ENCODE measurements around the gene SUB1.

Gene SUB1

DNA sequence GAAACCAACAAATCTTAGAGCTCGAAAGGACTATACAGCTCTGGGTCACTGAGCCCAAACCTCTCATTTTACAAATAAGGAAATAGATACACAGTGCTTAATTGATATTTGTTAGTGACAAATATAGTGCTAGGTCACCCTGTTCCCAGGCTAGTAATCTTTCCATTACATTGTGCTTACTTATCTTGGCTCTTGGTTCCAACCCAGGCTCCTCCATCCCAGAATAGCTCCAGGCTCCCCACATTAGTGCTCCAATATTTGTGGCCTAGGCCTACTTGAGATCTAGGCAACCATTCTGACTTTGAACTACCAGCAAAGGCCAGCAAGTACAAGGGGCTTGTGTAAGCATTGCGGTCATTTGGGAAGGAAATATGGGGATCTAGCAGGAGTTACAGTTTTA is 21.7 kb upstream of the SUB1 start:
- no peaks in the 10 kb centered on the region for H3K27me3 ChIP-seq (ENCODE audit: insufficient read depth, low read depth)
- TF ChIP-seq, protein P1, sequence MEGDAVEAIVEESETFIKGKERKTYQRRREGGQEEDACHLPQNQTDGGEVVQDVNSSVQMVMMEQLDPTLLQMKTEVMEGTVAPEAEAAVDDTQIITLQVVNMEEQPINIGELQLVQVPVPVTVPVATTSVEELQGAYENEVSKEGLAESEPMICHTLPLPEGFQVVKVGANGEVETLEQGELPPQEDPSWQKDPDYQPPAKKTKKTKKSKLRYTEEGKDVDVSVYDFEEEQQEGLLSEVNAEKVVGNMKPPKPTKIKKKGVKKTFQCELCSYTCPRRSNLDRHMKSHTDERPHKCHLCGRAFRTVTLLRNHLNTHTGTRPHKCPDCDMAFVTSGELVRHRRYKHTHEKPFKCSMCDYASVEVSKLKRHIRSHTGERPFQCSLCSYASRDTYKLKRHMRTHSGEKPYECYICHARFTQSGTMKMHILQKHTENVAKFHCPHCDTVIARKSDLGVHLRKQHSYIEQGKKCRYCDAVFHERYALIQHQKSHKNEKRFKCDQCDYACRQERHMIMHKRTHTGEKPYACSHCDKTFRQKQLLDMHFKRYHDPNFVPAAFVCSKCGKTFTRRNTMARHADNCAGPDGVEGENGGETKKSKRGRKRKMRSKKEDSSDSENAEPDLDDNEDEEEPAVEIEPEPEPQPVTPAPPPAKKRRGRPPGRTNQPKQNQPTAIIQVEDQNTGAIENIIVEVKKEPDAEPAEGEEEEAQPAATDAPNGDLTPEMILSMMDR (conservative IDR thresholded peaks at IDR 0.05; ENCODE audit: low read depth, low read length) = no peak
- no peak overlapping the region for H2AFZ ChIP-seq (ENCODE audit: low read depth)
- H3K4me3 ChIP-seq (IDR thresholded peaks at IDR 0.05; ENCODE audit: insufficient read depth, low read depth, low read length) = no peak overlapping the region
- H3K27ac ChIP-seq = no peak overlapping the region
- peaks cover 13% of the 10 kb centered on the region for H3K4me1 ChIP-seq (ENCODE audit: low read depth, poor library complexity, severe bottlenecking)
- H3K79me2 ChIP-seq (ENCODE audit: insufficient read depth, low read depth) = no peaks in the 10 kb centered on the region
- no peaks in the 10 kb centered on the region for H3K36me3 ChIP-seq (ENCODE audit: insufficient read depth)
- no peaks in the 10 kb centered on the region for H4K20me1 ChIP-seq (ENCODE audit: insufficient read depth)
- H3K9ac ChIP-seq = no peak overlapping the region
- H3K4me2 ChIP-seq = no peak overlapping the region

DNA sequence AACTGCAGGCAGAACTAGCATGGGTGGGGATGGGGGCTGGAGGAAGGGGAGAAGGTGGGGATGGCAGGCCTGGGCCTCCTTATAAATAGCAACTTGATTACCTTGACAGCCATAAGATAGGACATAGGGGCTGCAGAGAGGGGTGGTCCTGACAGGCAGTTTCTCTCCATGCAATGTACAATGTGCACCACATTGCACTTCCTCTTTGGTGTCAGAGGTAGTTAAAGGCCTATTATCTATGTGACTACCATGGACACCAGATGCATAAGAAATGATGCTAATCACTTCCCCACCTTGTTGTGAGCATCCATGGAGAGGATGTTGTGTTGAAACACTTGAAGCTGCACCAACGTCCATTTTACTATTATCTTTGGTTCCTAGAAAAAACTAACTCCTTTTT is 20.2 kb upstream of the SUB1 start:
- no peak overlapping the region for H3K27ac ChIP-seq
- H3K4me3 ChIP-seq (IDR thresholded peaks at IDR 0.05; ENCODE audit: insufficient read depth, low read depth, low read length) = no peak overlapping the region
- TF ChIP-seq, protein P1 (conservative IDR thresholded peaks at IDR 0.05; ENCODE audit: low read depth, low read length) = no peak
- no peak overlapping the region for H3K9ac ChIP-seq
- no peak overlapping the region for H3K4me2 ChIP-seq
- H3K27me3 ChIP-seq (ENCODE audit: insufficient read depth, low read depth) = no peaks in the 10 kb centered on the region
- H3K4me1 ChIP-seq (ENCODE audit: low read depth, poor library complexity, severe bottlenecking) = peaks cover 28% of the 10 kb centered on the region
- no peaks in the 10 kb centered on the region for H3K79me2 ChIP-seq (ENCODE audit: insufficient read depth, low read depth)
- no peak overlapping the region for H2AFZ ChIP-seq (ENCODE audit: low read depth)
- no peaks in the 10 kb centered on the region for H3K36me3 ChIP-seq (ENCODE audit: insufficient read depth)
- no peaks in the 10 kb centered on the region for H4K20me1 ChIP-seq (ENCODE audit: insufficient read depth)

DNA sequence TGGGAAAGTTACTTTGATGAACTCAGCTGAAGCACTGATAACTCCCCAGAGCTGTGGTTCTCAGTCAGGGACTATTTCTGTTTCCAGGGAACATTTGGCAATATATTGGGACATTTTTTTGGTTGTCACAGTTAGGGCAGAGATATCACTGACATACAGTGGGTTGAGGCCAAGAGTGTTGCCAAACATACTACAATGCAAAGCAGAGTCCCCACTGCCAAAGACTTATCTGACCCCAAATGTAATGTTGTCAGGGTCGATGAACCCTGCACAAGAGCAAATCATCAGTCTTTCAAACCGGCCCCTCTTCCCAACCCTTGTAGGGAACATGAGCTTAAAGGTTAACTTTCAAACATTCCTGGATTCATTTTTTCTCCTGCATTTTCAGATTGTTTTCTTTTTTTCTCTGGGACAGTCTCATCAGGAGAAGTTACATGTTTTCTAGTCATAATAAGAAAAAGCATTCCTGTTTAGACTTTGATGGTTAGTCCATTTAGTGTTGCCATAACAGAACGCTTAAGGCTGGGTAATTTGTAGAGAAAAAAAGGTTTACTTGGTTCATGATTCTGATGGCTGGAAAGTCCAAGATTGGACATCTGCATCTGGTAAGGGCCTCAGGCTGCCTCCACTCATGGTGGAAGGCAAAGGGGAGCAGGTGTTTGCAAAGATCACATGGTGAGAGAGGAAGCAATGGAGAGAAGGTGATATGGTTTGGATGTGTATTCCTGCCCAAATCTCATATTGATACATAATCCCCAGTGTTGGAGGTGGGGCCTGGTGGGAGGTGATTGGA is 18.8 kb upstream of the SUB1 start:
- H3K27me3 ChIP-seq (ENCODE audit: insufficient read depth, low read depth) = no peaks in the 10 kb centered on the region

DNA sequence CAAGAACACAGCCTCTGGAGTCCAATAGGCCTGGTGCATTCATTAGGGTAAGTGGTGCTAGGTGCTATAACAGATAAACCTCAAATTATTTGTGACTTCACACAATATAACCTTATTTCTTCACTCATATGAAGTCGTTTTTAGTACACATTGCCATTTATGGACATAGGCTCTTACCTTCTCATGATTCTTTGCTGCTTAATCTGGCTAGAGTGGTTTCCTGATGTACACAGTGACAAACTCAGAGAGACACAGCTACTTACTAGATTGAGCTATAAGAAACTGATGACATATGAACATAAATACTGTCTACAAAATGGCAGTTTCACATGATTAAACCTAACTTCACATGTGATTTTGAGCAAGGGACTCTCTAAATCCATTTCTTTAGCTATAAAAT is 14.2 kb upstream of the SUB1 start:
- TF ChIP-seq, protein P1 (conservative IDR thresholded peaks at IDR 0.05; ENCODE audit: low read depth, low read length) = no peak
- Histone ChIP-seq H3K4me3 (IDR thresholded peaks at IDR 0.05; ENCODE audit: insufficient read depth, low read depth, low read length) (no peak overlapping the region), H2AFZ (ENCODE audit: low read depth) (no peak overlapping the region), H3K9ac (no peak overlapping the region), H3K4me2 (peak overlapping the region; percentile 70), H3K4me1 (ENCODE audit: low read depth, poor library complexity, severe bottlenecking) (peaks cover 88% of the 10 kb centered on the region), H4K20me1 (ENCODE audit: insufficient read depth) (no peaks in the 10 kb centered on the region), H3K79me2 (ENCODE audit: insufficient read depth, low read depth) (peaks cover 8% of the 10 kb centered on the region; the same call in 1 of the 2 replicates), H3K36me3 (ENCODE audit: insufficient read depth) (no peaks in the 10 kb centered on the region), H3K27me3 (ENCODE audit: insufficient read depth, low read depth) (no peaks in the 10 kb centered on the region), H3K27ac (peak overlapping the region; percentile 77; the same call in 1 of the 2 replicates)

More for the DNA sequence above, 18.8 kb upstream of the SUB1 start:
- no peak overlapping the region for H3K9ac ChIP-seq
- TF ChIP-seq, protein P1 (conservative IDR thresholded peaks at IDR 0.05; ENCODE audit: low read depth, low read length) = no peak
- H3K4me3 ChIP-seq (IDR thresholded peaks at IDR 0.05; ENCODE audit: insufficient read depth, low read depth, low read length) = no peak overlapping the region
- H3K4me1 ChIP-seq (ENCODE audit: low read depth, poor library complexity, severe bottlenecking) = peaks cover 42% of the 10 kb centered on the region
- no peaks in the 10 kb centered on the region for H3K36me3 ChIP-seq (ENCODE audit: insufficient read depth)
- H2AFZ ChIP-seq (ENCODE audit: low read depth) = no peak overlapping the region
- H3K27ac ChIP-seq = no peak overlapping the region
- H3K4me2 ChIP-seq = no peak overlapping the region
- H4K20me1 ChIP-seq (ENCODE audit: insufficient read depth) = no peaks in the 10 kb centered on the region
- peaks cover 6% of the 10 kb centered on the region; the same call in 1 of the 2 replicates for H3K79me2 ChIP-seq (ENCODE audit: insufficient read depth, low read depth)
